ENCODE results near the gene GARRE1.

DNA sequence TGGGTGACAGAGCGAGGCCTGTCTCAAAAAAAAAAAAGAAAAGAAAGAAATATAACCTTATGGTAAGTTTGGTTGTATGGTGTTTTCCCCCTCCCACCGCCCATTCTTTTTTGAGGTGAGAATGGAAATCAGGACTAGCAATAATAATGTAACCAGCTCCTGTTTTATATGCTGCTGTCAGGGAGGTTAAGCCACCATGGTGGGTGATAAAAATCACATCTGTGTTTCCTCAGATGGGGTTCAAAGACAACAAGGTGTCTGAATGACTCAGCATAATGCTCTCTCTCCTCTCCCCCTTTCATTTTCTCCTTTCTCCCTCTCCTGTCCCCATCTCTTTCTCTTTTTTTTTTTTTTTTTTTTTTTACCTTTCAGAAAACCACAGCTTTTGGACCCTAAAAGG, 28.3 kb upstream of the GARRE1 start:
- TF ChIP-seq, protein P1, sequence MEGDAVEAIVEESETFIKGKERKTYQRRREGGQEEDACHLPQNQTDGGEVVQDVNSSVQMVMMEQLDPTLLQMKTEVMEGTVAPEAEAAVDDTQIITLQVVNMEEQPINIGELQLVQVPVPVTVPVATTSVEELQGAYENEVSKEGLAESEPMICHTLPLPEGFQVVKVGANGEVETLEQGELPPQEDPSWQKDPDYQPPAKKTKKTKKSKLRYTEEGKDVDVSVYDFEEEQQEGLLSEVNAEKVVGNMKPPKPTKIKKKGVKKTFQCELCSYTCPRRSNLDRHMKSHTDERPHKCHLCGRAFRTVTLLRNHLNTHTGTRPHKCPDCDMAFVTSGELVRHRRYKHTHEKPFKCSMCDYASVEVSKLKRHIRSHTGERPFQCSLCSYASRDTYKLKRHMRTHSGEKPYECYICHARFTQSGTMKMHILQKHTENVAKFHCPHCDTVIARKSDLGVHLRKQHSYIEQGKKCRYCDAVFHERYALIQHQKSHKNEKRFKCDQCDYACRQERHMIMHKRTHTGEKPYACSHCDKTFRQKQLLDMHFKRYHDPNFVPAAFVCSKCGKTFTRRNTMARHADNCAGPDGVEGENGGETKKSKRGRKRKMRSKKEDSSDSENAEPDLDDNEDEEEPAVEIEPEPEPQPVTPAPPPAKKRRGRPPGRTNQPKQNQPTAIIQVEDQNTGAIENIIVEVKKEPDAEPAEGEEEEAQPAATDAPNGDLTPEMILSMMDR (IDR thresholded peaks at IDR 0.05; ENCODE audit: poor library complexity) = no peak
- TF ChIP-seq EZH2 (IDR thresholded peaks at IDR 0.05; ENCODE audit: borderline replicate concordance) = no peak
